ENCODE data around the gene AOC3. TPM values are rescaled to one million over a fixed set of nuclear protein-coding genes. Genes with fewer than 3 reads are reported as not detected.

AOC3 gene
- total and polyA plus RNA-seq, 2 of the 4 experiments (the other 2 are of a cell fraction): 0.17 TPM; not detected in 1

- Histone ChIP-seq H3K23ac (ENCODE audit: low read depth, low read length) (no peak overlapping the region), H2BK15ac (ENCODE audit: low read depth, low read length) (no peak overlapping the region), H2AK9ac (replicated peaks; ENCODE audit: low read depth, low read length, poor library complexity) (no peak overlapping the region), H2AFZ (replicated peaks; ENCODE audit: low read length, poor library complexity) (no peak overlapping the region), H3K27ac (ENCODE audit: insufficient read depth, low read length) (no peak overlapping the region), H3K27me3 (ENCODE audit: control insufficient read depth, insufficient read depth, low read length) (peaks cover 12% of the 10 kb centered on the region), H4K8ac (ENCODE audit: low read depth in 2 of 2, low read length in 2 of 2) (no peak overlapping the region), H3K9me1 (ENCODE audit: insufficient read depth, low read length) (peaks cover 7% of the 10 kb centered on the region; the same call in 1 of the 2 replicates), H3K79me1 (ENCODE audit: low read depth in 1 of 2, low read length in 2 of 2) (no peaks in the 10 kb centered on the region), H3K4me1 (ENCODE audit: control insufficient read depth, insufficient read depth, low read length) (peaks cover 6% of the 10 kb centered on the region; the same call in 1 of the 2 replicates), H4K5ac (ENCODE audit: low read depth, low read length) (no peak overlapping the region), H3K9ac (ENCODE audit: low read depth, low read length) (no peak overlapping the region), H2BK120ac (ENCODE audit: low read depth, low read length) (no peak overlapping the region), H2BK5ac (ENCODE audit: low read depth, low read length, poor library complexity, severe bottlenecking) (no peak overlapping the region), H3K9me3 (ENCODE audit: control insufficient read depth, insufficient read depth, low read length) (no peaks in the 10 kb centered on the region), H2BK20ac (ENCODE audit: low read depth, low read length) (no peak overlapping the region), H3K4ac (ENCODE audit: low read depth, low read length) (no peak overlapping the region), H3K4me3 (ENCODE audit: insufficient read depth, low read depth, low read length) (no peak overlapping the region), H3K18ac (ENCODE audit: low read depth, low read length) (no peak overlapping the region), H4K20me1 (ENCODE audit: insufficient read depth, low read length) (no peaks in the 10 kb centered on the region), H4K91ac (ENCODE audit: insufficient read depth, low read depth, low read length) (no peak overlapping the region), H3K56ac (ENCODE audit: extremely low read depth, insufficient read depth, low read length) (no peak overlapping the region), H3K14ac (replicated peaks; ENCODE audit: low read depth, low read length) (no peak overlapping the region), H3K4me2 (ENCODE audit: low read depth, low read length) (no peak overlapping the region), H2AK5ac (ENCODE audit: low read depth, low read length) (no peak overlapping the region), H3K36me3 (ENCODE audit: control insufficient read depth, insufficient read depth, low read length) (no peaks in the 10 kb centered on the region)
- WGBS, 2 experiments (ENCODE audit: extremely low coverage in 2 of 2, insufficient read length in 1 of 2): 69% methylated on average over 6 of the region's 7 CpGs; no CpG with 5 or more reads in 1 of the 2 experiments
- dilution Hi-C loops (cut with HindIII; ENCODE audit: low sequenced_read_pairs, unreplicated experiment): no loop called here
- ChIA-PET POLR2A (ENCODE audit: unreplicated experiment) (no interaction called here), CTCF (no interaction called here)
- ATAC-seq (ENCODE audit: low read depth) (no peak), DNase-seq (no peak)
- intact Hi-C loops (cut with micrococcal nuclease): no loop called here
- in situ Hi-C loops (cut with MboI; ENCODE audit: low sequenced_read_pairs): loop anchor here (25.0 kb wide), 1 partner anchor 422 kb away; no protein-coding TSS in a partner anchor
- no TSS peak for BruUV-seq (replicated peaks)
- no peak for TF ChIP-seq RFX5 (IDR thresholded peaks at IDR 0.05; ENCODE audit: low read depth, low read length)
- TF ChIP-seq MXI1 (IDR thresholded peaks at IDR 0.05; ENCODE audit: borderline replicate concordance, low read depth, low read length): no peak
- TF ChIP-seq, protein P1, sequence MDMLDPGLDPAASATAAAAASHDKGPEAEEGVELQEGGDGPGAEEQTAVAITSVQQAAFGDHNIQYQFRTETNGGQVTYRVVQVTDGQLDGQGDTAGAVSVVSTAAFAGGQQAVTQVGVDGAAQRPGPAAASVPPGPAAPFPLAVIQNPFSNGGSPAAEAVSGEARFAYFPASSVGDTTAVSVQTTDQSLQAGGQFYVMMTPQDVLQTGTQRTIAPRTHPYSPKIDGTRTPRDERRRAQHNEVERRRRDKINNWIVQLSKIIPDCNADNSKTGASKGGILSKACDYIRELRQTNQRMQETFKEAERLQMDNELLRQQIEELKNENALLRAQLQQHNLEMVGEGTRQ (IDR thresholded peaks at IDR 0.05; ENCODE audit: low read depth, low read length): no peak
- no peak for TF ChIP-seq RAD21 (IDR thresholded peaks at IDR 0.05; ENCODE audit: low read length)
- TF ChIP-seq CTCF (conservative IDR thresholded peaks at IDR 0.05; ENCODE audit: low read depth, low read length): no peak
- TF ChIP-seq NFE2L2 (IDR thresholded peaks at IDR 0.05; ENCODE audit: low read depth, low read length): no peak
- TF ChIP-seq MAZ (IDR thresholded peaks at IDR 0.05; ENCODE audit: borderline replicate concordance, low read depth, low read length): no peak
- no peak for TF ChIP-seq RCOR1 (IDR thresholded peaks at IDR 0.05; ENCODE audit: insufficient replicate concordance, low read length)
- TF ChIP-seq, protein P2, sequence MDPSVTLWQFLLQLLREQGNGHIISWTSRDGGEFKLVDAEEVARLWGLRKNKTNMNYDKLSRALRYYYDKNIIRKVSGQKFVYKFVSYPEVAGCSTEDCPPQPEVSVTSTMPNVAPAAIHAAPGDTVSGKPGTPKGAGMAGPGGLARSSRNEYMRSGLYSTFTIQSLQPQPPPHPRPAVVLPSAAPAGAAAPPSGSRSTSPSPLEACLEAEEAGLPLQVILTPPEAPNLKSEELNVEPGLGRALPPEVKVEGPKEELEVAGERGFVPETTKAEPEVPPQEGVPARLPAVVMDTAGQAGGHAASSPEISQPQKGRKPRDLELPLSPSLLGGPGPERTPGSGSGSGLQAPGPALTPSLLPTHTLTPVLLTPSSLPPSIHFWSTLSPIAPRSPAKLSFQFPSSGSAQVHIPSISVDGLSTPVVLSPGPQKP (IDR thresholded peaks at IDR 0.05; ENCODE audit: borderline replicate concordance, low read depth, low read length): no peak
- no peak for TF ChIP-seq CHD1 (IDR thresholded peaks at IDR 0.05; ENCODE audit: low read depth, low read length)
- TF ChIP-seq MAFK (IDR thresholded peaks at IDR 0.05; ENCODE audit: low read depth, low read length): no peak
Measured at GRCh38 chr17:42889809-42890208, 38.8 kb downstream of the AOC3 start.

All from IMR-90 (cell line).